Activated naive CD8-positive, alpha-beta T cell (primary cell): ENCODE results near the gene IL1RAPL2.
"Not testable (repeated sequence)": the region's sequence is repeated elsewhere in the genome, so short reads cannot be mapped to it uniquely, and the experiment has no call there.

Experiments used
- H3K27ac Mint-ChIP-seq: one replicate; pipeline ENCODE4 v1.8.0; 2021; ENCODE audit warnings: mixed read lengths
- H3K27me3 Mint-ChIP-seq: one replicate; pipeline ENCODE4 v1.8.0; 2021; ENCODE audit warnings: mixed read lengths
- H3K36me3 Mint-ChIP-seq: one replicate; pipeline ENCODE4 v1.8.0; 2021; ENCODE audit warnings: mixed read lengths
- H3K4me1 Mint-ChIP-seq: one replicate; pipeline ENCODE4 v1.8.0; 2021; ENCODE audit warnings: low read depth, mixed read lengths
- H3K4me3 Mint-ChIP-seq: one replicate; pipeline ENCODE4 v1.8.0; 2021; ENCODE audit warnings: mild to moderate bottlenecking, mixed read lengths
- H3K9me3 Mint-ChIP-seq: one replicate; pipeline ENCODE4 v1.8.0; 2021; ENCODE audit warnings: low read depth, mixed read lengths

IL1RAPL2 gene

GRCh38 chrX:105773801-105774200 lies 1207.8 kb downstream of the IL1RAPL2 start:
- Mint-ChIP-seq H3K9me3 (no peaks in the 10 kb centered on the region), H3K27ac (no peak overlapping the region), H3K4me3 (no peak overlapping the region), H3K4me1 (no peaks in the 10 kb centered on the region), H3K27me3 (no peaks in the 10 kb centered on the region), H3K36me3 (no peaks in the 10 kb centered on the region)

- Mint-ChIP-seq H3K4me3 (no peak overlapping the region), H3K4me1 (no peaks in the 10 kb centered on the region)
These were observed 1209.7 kb downstream of the IL1RAPL2 start for GRCh38 chrX:105775679-105776078.

GRCh38 chrX:105781804-105782203 lies 1215.8 kb downstream of the IL1RAPL2 start:
- H3K27me3 Mint-ChIP-seq: no peaks in the 10 kb centered on the region
- no peaks in the 10 kb centered on the region for H3K4me1 Mint-ChIP-seq
- no peak overlapping the region for H3K27ac Mint-ChIP-seq
- H3K9me3 Mint-ChIP-seq: no peaks in the 10 kb centered on the region
- no peak overlapping the region for H3K4me3 Mint-ChIP-seq
- H3K36me3 Mint-ChIP-seq: no peaks in the 10 kb centered on the region

More at GRCh38 chrX:105775679-105776078, 1209.7 kb downstream of the IL1RAPL2 start:
- Mint-ChIP-seq H3K36me3 (no peaks in the 10 kb centered on the region), H3K27ac (no peak overlapping the region), H3K9me3 (no peaks in the 10 kb centered on the region), H3K27me3 (no peaks in the 10 kb centered on the region)

- H3K27ac Mint-ChIP-seq, H3K9me3 Mint-ChIP-seq, H3K27me3 Mint-ChIP-seq, H3K36me3 Mint-ChIP-seq, H3K4me3 Mint-ChIP-seq, H3K4me1 Mint-ChIP-seq: not testable (repeated sequence)
These were observed 1230.9 kb downstream of the IL1RAPL2 start for GRCh38 chrX:105796877-105797276.

GRCh38 chrX:105803891-105804290 lies 1237.9 kb downstream of the IL1RAPL2 start:
- Mint-ChIP-seq H3K27ac (no peak overlapping the region), H3K36me3 (no peaks in the 10 kb centered on the region), H3K27me3 (no peaks in the 10 kb centered on the region), H3K4me3 (no peak overlapping the region), H3K4me1 (no peaks in the 10 kb centered on the region), H3K9me3 (peaks cover 5% of the 10 kb centered on the region)

GRCh38 chrX:105805655-105806054 lies 1239.7 kb downstream of the IL1RAPL2 start:
- not testable (repeated sequence) for H3K36me3 Mint-ChIP-seq, H3K9me3 Mint-ChIP-seq, H3K27ac Mint-ChIP-seq, H3K27me3 Mint-ChIP-seq, H3K4me3 Mint-ChIP-seq, H3K4me1 Mint-ChIP-seq

- no peak overlapping the region for H3K27ac Mint-ChIP-seq
- H3K36me3 Mint-ChIP-seq: no peaks in the 10 kb centered on the region
- H3K4me3 Mint-ChIP-seq: no peak overlapping the region
- H3K27me3 Mint-ChIP-seq: peaks cover 5% of the 10 kb centered on the region
- H3K9me3 Mint-ChIP-seq: no peaks in the 10 kb centered on the region
- no peaks in the 10 kb centered on the region for H3K4me1 Mint-ChIP-seq
These were observed 1250.5 kb downstream of the IL1RAPL2 start for GRCh38 chrX:105816517-105816916.
